Immature natural killer cell (primary cell): ENCODE results near the gene MEOX1. TPM values are rescaled to one million over a fixed set of nuclear protein-coding genes. Genes with fewer than 3 reads are reported as not detected.

Experiments used
- DNase-seq, 3 donors: peaks; one replicate each; pipeline ENCODE4 v3.0.0; 2022; ENCODE audit warnings: mixed read lengths in 1 of 3
- H3K27ac Mint-ChIP-seq, 6 donors: one replicate each; pipeline ENCODE4 v1.8.0; 2020; ENCODE audit warnings: mixed read lengths in 6 of 6, mild to moderate bottlenecking in 5 of 6, inconsistent platforms in 4 of 6, moderate library complexity in 3 of 6
- H3K27me3 Mint-ChIP-seq, 3 donors: one replicate each; pipeline ENCODE4 v1.8.0; 2020 to 2021; ENCODE audit warnings: low read depth in 3 of 3, mild to moderate bottlenecking in 3 of 3, mixed read lengths in 3 of 3, moderate library complexity in 3 of 3, inconsistent platforms in 1 of 3
- H3K36me3 Mint-ChIP-seq, 3 donors: one replicate each; pipeline ENCODE4 v1.8.0; 2020; ENCODE audit warnings: mixed read lengths in 3 of 3, inconsistent platforms in 2 of 3, mild to moderate bottlenecking in 2 of 3
- H3K4me1 Mint-ChIP-seq, 2 donors: one replicate each; pipeline ENCODE4 v1.8.0; 2020; ENCODE audit warnings: inconsistent platforms in 2 of 2, mild to moderate bottlenecking in 2 of 2, mixed read lengths in 2 of 2, moderate library complexity in 1 of 2
- H3K4me3 Mint-ChIP-seq, 5 donors: one replicate each; pipeline ENCODE4 v1.8.0; 2020; ENCODE audit warnings: mild to moderate bottlenecking in 5 of 5, mixed read lengths in 5 of 5, inconsistent platforms in 3 of 5, moderate library complexity in 3 of 5
- H3K9me3 Mint-ChIP-seq, 6 donors: one replicate each; pipeline ENCODE4 v1.8.0; 2020; ENCODE audit warnings: mild to moderate bottlenecking in 6 of 6, mixed read lengths in 6 of 6, inconsistent platforms in 4 of 6, moderate library complexity in 3 of 6
- polyA plus RNA-seq, 3 donors: library from polyadenylated mRNA; unstranded; fragments of 300-500 nt; fragmentation: Illumina TruSeq; gene quantifications; one replicate each; pipeline ENCODE4 v1.2.3, GENCODE V29; 2021

Gene MEOX1
- polyA plus RNA-seq, 3 donors from 2014 or later, result not detected

DNA sequence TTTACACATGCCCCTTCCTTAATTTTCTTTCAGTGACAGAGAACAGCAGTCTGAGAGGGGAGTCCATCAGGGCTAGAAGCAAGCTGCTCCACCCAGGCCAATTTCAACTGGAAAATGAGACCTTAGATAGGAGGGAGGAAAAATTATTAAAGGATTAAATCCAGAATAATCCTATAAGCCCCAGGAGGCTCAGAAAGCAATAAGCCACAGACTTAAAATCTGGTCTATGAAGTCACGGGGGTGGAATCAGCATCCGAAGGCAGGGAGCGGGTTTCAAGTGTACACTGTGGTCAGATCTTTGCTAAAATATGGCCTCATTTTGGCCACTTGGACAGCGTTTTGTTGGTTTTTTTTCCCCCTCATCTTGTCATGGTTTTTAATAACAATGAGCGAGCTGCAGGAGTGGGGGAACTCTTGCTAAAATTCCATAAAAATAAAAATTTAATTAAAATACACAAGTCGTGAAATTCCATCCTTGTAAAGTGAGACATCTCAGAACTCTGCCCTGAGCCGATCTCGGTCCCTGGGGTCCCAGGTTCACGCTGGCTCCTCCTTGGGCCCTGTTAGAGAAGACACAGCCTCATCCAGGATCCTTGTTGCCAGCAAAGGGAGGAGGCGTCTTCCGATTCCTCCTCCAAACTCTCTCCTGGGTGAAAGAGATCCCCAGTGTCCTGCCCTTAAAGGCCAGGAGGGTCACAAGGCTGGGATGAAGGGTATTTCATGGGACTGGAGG lies 63.9 kb downstream of the MEOX1 start:
- Mint-ChIP-seq H3K27ac (no peak overlapping the region), H3K4me3 (no peak overlapping the region), H3K9me3 (no peaks in the 10 kb centered on the region), H3K4me1 (no peaks in the 10 kb centered on the region), H3K36me3 (no peaks in the 10 kb centered on the region), H3K27me3 (peaks cover 0 to 11% (median 3%) of the 10 kb centered on the region in 3 donors)
- no peak for DNase-seq

DNA sequence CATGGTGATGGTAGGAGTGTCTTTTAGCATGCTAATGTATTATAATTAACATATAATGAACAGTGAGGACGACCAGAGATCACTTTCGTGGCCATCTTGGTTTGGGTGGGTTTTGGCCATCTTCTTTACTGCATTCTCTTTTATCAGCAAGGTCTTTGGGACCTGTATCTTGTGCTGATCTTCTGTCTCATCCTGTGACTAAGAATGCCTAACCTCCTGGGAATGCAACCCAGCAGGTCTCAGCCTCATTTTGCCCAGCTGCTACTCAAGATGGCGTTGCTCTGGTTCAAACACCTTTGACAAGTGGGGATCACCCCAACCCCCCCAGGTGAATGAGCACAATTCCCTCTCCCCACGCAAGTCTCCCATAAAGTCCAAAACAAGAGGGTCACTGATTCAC lies 66.3 kb downstream of the MEOX1 start:
- peaks cover 0 to 2% (median 0%) of the 10 kb centered on the region in 6 donors for H3K9me3 Mint-ChIP-seq
- DNase-seq, result no peak
- H3K27me3 Mint-ChIP-seq, result peaks cover 0 to 10% (median 3%) of the 10 kb centered on the region in 3 donors
- no peak overlapping the region for H3K27ac Mint-ChIP-seq
- no peaks in the 10 kb centered on the region for H3K36me3 Mint-ChIP-seq
- H3K4me1 Mint-ChIP-seq, result no peaks in the 10 kb centered on the region
- no peak overlapping the region for H3K4me3 Mint-ChIP-seq

- peaks cover 0 to 2% (median 1%) of the 10 kb centered on the region in 3 donors for H3K27me3 Mint-ChIP-seq
- H3K36me3 Mint-ChIP-seq, result no peaks in the 10 kb centered on the region
- no peak overlapping the region for H3K4me3 Mint-ChIP-seq
- H3K9me3 Mint-ChIP-seq, result peaks cover 0 to 3% (median 0%) of the 10 kb centered on the region in 6 donors
- DNase-seq, result no peak
- no peak overlapping the region for H3K27ac Mint-ChIP-seq
- H3K4me1 Mint-ChIP-seq, result no peaks in the 10 kb centered on the region
These were observed 69.8 kb downstream of the MEOX1 start for GRCh38 chr17:43591779-43592562.

DNA sequence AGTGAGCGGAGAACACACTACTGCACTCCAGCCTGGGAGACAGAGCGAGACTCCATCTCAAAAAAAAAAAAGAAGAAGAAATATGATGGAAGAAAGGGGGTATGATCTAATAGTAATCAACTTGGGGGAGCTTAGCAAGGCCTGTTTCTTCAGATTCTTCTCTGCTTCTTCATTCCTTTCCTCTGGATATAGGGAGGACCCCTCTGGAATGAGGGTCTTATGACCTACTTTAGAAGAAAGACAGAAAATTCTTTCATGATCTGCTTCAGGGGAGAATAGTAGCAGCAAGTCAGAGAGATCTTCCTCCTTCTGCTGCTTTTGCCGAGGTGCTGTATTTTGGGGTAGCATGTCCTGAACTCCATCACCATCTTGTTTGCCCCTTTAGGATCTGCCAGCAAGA lies 70.7 kb downstream of the MEOX1 start:
- Mint-ChIP-seq H3K9me3 (peaks cover 0 to 3% (median 0%) of the 10 kb centered on the region in 6 donors), H3K27ac (no peak overlapping the region), H3K4me3 (no peak overlapping the region), H3K4me1 (no peaks in the 10 kb centered on the region), H3K36me3 (no peaks in the 10 kb centered on the region), H3K27me3 (peaks cover 0 to 1% (median 0%) of the 10 kb centered on the region in 3 donors)
- DNase-seq, result no peak

Other genes starting within 250 kb of the MEOX1 start
- gene DHX8, start 177.9 kb downstream of the MEOX1 start, polyA plus RNA-seq, result 10 to 100 TPM; 16.5 to 61.6 (median 38.1) TPM
- gene ETV4, start 115.6 kb downstream of the MEOX1 start, polyA plus RNA-seq, result not detected
- gene SOST, start 96.9 kb upstream of the MEOX1 start, polyA plus RNA-seq, result under 1 TPM in 1 of 3 donors, not detected in 2; 0.10 TPM
- 10 to 100 TPM in 2 of 3 donors, 1 to 10 TPM in 1; 9.1 to 13.6 (median 12.3) TPM for gene DUSP3, start 117.1 kb upstream of the MEOX1 start, polyA plus RNA-seq
- gene CFAP97D1, start 118.5 kb upstream of the MEOX1 start, polyA plus RNA-seq, result not detected
- gene MPP3, start 171.2 kb upstream of the MEOX1 start, polyA plus RNA-seq, result not detected
- not detected for gene CD300LG, start 185.3 kb upstream of the MEOX1 start, polyA plus RNA-seq
- gene MPP2, start 245.6 kb upstream of the MEOX1 start, polyA plus RNA-seq, result under 1 TPM in 1 of 3 donors, not detected in 2; 0.55 TPM